Body of pancreas (tissue), 4 donors: Measurements from ENCODE around the gene NPHP3.

Source experiments
- CTCF ChIP-seq, 7 experiments: fragments of 450-650 bp in 4 of 7; fragments of 200-600 bp in 3 of 7; sonication (generic) in 3 of 7; IDR thresholded peaks; one replicate each; pipeline ENCODE4 v1.5.1; 2016 to 2019; ENCODE audit warnings: antibody characterized with exemption in 7 of 7
- POLR2A ChIP-seq, 3 donors: fragments of 450-650 bp; IDR thresholded peaks; one replicate each; pipeline ENCODE4 v1.6.1; 2016; ENCODE audit warnings: antibody characterized with exemption in 3 of 3, mild to moderate bottlenecking in 2 of 3

- TF ChIP-seq POLR2A (IDR thresholded peaks at IDR 0.05), result no peak
- no peak for TF ChIP-seq CTCF (IDR thresholded peaks at IDR 0.05)
Measured at GRCh38 chr3:132655471-132655870, 66.7 kb downstream of the NPHP3 start.
